ENCODE data around the gene SH3BP4.

DNA sequence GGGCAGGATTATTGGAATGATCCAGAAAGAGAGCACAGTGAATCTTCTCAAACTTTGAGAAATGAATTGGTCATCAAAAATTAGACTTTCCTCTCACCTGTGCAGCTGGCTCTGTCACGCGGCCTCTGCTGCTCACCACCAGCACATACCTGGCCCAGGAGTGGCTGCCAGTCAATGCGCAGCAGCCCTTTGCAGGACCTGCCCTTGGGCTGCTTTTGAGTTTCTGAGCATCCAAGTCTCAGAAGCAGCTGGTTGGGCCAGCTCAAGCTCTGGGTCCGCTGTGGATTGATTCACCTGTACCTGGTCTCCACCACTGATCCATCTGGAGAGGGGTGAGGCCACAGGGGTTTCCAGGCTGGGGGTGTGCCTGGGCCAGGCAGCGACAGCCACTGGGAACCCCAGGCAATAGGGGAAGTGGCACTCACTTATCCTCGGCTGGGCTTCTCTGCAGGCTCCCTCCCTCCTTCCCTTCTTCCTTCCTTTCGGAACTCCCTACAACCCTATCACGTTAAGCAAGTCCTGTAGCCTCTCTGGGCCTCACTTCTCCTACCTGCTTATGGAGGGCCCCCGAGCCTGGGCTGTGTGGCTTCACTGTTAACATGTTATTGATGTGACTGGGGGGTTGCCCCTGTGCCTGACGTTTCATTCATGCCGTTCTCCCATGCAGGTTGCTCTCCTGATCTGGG is 48.1 kb downstream of the SH3BP4 start:
- TF ChIP-seq, protein P1, sequence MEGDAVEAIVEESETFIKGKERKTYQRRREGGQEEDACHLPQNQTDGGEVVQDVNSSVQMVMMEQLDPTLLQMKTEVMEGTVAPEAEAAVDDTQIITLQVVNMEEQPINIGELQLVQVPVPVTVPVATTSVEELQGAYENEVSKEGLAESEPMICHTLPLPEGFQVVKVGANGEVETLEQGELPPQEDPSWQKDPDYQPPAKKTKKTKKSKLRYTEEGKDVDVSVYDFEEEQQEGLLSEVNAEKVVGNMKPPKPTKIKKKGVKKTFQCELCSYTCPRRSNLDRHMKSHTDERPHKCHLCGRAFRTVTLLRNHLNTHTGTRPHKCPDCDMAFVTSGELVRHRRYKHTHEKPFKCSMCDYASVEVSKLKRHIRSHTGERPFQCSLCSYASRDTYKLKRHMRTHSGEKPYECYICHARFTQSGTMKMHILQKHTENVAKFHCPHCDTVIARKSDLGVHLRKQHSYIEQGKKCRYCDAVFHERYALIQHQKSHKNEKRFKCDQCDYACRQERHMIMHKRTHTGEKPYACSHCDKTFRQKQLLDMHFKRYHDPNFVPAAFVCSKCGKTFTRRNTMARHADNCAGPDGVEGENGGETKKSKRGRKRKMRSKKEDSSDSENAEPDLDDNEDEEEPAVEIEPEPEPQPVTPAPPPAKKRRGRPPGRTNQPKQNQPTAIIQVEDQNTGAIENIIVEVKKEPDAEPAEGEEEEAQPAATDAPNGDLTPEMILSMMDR (IDR thresholded peaks at IDR 0.05; ENCODE audit: low read depth, low read length, missing input control) = no peak
- TF ChIP-seq, protein P2, sequence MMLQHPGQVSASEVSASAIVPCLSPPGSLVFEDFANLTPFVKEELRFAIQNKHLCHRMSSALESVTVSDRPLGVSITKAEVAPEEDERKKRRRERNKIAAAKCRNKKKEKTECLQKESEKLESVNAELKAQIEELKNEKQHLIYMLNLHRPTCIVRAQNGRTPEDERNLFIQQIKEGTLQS (IDR thresholded peaks at IDR 0.05) = no peak
- TF ChIP-seq NR2F2 (IDR thresholded peaks at IDR 0.05) (no peak), RXRA (IDR thresholded peaks at IDR 0.05) (no peak), RAD21 (IDR thresholded peaks at IDR 0.05) (no peak), YY1 (IDR thresholded peaks at IDR 0.05) (no peak), SP1 (IDR thresholded peaks at IDR 0.05) (no peak), TAF1 (conservative IDR thresholded peaks at IDR 0.05) (no peak)
- TF ChIP-seq, protein P3, sequence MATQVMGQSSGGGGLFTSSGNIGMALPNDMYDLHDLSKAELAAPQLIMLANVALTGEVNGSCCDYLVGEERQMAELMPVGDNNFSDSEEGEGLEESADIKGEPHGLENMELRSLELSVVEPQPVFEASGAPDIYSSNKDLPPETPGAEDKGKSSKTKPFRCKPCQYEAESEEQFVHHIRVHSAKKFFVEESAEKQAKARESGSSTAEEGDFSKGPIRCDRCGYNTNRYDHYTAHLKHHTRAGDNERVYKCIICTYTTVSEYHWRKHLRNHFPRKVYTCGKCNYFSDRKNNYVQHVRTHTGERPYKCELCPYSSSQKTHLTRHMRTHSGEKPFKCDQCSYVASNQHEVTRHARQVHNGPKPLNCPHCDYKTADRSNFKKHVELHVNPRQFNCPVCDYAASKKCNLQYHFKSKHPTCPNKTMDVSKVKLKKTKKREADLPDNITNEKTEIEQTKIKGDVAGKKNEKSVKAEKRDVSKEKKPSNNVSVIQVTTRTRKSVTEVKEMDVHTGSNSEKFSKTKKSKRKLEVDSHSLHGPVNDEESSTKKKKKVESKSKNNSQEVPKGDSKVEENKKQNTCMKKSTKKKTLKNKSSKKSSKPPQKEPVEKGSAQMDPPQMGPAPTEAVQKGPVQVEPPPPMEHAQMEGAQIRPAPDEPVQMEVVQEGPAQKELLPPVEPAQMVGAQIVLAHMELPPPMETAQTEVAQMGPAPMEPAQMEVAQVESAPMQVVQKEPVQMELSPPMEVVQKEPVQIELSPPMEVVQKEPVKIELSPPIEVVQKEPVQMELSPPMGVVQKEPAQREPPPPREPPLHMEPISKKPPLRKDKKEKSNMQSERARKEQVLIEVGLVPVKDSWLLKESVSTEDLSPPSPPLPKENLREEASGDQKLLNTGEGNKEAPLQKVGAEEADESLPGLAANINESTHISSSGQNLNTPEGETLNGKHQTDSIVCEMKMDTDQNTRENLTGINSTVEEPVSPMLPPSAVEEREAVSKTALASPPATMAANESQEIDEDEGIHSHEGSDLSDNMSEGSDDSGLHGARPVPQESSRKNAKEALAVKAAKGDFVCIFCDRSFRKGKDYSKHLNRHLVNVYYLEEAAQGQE (IDR thresholded peaks at IDR 0.05) = no peak
- TF ChIP-seq, protein P4, sequence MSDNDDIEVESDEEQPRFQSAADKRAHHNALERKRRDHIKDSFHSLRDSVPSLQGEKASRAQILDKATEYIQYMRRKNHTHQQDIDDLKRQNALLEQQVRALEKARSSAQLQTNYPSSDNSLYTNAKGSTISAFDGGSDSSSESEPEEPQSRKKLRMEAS (IDR thresholded peaks at IDR 0.05) = no peak
- TF ChIP-seq, protein P5, sequence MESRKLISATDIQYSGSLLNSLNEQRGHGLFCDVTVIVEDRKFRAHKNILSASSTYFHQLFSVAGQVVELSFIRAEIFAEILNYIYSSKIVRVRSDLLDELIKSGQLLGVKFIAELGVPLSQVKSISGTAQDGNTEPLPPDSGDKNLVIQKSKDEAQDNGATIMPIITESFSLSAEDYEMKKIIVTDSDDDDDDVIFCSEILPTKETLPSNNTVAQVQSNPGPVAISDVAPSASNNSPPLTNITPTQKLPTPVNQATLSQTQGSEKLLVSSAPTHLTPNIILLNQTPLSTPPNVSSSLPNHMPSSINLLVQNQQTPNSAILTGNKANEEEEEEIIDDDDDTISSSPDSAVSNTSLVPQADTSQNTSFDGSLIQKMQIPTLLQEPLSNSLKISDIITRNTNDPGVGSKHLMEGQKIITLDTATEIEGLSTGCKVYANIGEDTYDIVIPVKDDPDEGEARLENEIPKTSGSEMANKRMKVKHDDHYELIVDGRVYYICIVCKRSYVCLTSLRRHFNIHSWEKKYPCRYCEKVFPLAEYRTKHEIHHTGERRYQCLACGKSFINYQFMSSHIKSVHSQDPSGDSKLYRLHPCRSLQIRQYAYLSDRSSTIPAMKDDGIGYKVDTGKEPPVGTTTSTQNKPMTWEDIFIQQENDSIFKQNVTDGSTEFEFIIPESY (IDR thresholded peaks at IDR 0.05) = no peak
